Midbrain (tissue), 1 donor: ENCODE measurements around the gene FCMR.
"Not testable (repeated sequence)": the region's sequence is repeated elsewhere in the genome, so short reads cannot be mapped to it uniquely, and the experiment has no call there.

Experiments
- DNase-seq: peaks from one replicate; lab custom pipeline; 2025; lab: John Stamatoyannopoulos, UW

The FCMR gene

DNA sequence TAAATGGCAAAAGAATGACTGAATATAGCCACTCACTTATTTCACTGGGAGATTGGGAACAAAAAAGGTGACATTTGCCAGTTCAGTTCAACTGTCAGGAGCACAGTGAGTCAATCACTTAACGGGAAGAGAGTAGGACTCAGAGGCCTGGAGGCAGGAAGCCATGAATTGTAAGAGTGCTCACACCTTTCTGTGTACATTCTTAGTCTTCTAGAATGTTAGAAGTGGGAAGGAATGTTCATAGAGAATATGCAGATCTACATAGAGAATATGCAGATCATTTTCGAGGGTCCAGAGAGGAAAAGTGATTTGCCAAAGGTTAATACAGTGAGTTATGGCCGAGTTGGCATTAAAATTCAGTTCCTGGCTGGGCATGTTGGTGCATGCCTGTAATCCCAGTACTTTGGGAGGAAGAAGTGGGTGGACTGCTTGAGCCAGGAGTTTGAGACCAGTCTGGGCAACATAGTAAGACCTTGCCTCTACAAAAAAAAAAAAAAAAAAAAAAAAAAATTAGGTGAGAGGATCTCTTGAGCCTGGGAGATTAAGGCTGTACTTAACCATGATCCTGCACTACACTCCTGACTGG lies 48.0 kb downstream of the FCMR start:
- DNase-seq = no peak

- no peak for DNase-seq
These were observed 49.6 kb downstream of the FCMR start for GRCh38 chr1:206872139-206872538.

DNA sequence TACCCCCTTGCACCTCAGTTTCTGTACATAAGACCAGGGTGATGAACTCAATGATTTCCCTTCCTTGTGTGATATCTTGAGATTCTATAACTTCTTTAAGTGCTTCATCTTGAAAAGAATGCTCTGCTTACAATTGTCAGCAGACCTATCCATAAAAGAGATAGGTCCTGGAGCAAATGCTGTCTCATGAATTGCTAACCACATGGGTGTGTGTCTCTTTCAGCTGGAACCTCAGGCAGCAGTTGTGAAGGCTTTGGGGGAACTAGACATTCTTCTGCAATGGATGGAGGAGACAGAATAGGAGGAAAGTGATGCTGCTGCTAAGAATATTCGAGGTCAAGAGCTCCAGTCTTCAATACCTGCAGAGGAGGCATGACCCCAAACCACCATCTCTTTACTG lies 53.5 kb downstream of the FCMR start:
- DNase-seq = no peak

DNA sequence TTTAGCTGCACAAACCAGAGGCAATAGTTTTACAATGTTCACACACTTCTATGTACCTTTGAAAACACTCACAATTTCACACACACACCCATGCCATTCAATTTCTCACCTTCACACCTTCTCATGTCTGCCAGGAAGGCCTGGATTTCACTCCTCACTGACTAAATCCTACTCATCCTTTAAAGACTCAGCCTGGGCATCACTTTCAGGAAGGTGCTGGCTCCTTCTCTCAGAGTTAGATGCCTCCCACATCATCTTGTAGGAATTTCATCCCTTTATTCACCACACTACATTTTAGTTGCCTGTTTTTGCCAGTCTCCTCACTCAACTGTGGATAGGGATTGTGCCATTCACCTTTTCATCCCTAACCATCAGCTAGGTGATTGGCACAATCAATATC lies 54.0 kb downstream of the FCMR start:
- DNase-seq = no peak

DNA sequence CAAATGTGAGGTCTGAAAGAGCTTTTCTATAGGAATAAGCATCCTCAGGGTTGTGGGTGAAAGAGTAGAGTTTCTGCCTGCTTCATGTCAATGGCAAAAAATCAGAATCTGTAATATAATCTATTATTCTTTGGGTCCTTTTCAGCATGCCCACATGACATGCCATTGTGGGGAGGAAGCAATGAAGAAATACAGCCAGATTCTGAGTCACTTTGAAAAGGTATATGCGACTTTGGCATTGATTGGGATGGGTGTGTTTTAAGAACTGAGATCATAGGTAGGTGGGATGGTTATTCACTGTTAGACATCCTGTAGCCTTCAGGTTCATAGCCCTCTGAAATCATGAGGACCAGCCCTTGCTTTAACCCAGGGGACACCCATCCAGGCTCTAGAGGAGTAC lies 54.5 kb downstream of the FCMR start:
- DNase-seq = no peak

DNA sequence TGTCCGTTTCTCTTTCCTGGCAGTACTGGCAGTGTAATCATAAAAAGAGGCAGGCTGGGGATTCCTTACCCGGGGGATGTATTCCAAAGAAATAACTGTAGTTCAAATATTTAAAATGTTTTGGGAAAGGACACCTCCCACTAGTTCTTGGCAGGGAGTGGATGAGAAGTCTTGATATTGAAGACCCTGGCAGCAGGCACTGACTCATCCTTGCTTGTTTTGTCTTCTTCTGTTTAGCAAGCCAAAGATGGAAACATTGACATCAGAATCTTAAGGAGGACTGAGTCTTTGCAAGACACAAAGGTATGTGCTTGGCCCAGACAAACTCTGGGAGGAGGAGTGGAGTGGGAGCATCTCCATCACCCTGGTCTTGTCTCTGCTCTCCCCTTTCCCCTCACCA lies 55.7 kb downstream of the FCMR start:
- DNase-seq = no peak

GRCh38 chr1:206864939-206865671 lies 56.6 kb downstream of the FCMR start, which contains the start of gene IL20:
Gene IL20 (plus strand): TSS chr1:206865623. CDS start chr1:206865853, 230 bp downstream.
- peak; percentile 21 for DNase-seq

- no peak for DNase-seq
These were observed 58.5 kb downstream of the FCMR start for GRCh38 chr1:206863266-206863665.

DNA sequence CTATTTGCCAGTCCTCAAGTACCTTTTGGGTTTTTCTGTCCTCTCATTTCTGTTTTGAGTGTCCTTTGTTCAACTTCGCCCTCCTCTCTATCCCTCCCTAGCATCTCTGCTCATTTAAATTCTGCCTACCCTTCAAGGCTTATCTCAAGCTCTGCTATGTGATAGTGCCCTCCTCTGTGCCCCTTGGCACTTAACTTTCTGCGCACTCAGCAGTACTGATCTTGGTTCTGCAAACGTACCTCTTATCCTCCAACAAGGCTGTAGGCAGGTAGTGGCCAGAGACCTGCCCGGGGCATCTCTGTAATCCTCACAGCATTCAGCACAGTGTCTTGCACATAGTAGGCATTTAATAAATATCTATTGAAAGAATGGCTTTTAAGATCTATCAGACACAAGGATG lies 61.6 kb downstream of the FCMR start:
- no peak for DNase-seq

- peak; percentile 7 for DNase-seq
These were observed 62.6 kb downstream of the FCMR start for GRCh38 chr1:206859082-206859521.

- DNase-seq = no peak
These were observed 64.9 kb downstream of the FCMR start for GRCh38 chr1:206856674-206857464.

GRCh38 chr1:206855859-206856258 lies 65.9 kb downstream of the FCMR start:
- DNase-seq = no peak

GRCh38 chr1:206854401-206855129 lies 67.2 kb downstream of the FCMR start:
- no peak for DNase-seq

- not testable (repeated sequence) for DNase-seq
These were observed 68.0 kb downstream of the FCMR start for GRCh38 chr1:206853696-206854095.
